Measurements from ENCODE around the gene VN1R2.

GRCh38 chr19:53275480-53275879 lies 17.4 kb downstream of the VN1R2 start:
- TF ChIP-seq ZNF274 (IDR thresholded peaks at IDR 0.05; ENCODE audit: low read depth, low read length) (no peak), YY1 (IDR thresholded peaks at IDR 0.05; ENCODE audit: insufficient read depth, insufficient read length) (no peak), SUZ12 (IDR thresholded peaks at IDR 0.05; ENCODE audit: extremely low read depth, insufficient read depth, insufficient read length) (no peak)
